Stimulated activated CD4-positive, alpha-beta T cell treated with anti-CD3 and anti-CD28 coated beads, Interleukin-4, amount 100 ng/mL, for 1 hour (primary cell): ENCODE results near the gene PPM1B.
"Not testable (repeated sequence)": the region's sequence is repeated elsewhere in the genome, so short reads cannot be mapped to it uniquely, and the experiment has no call there.

Source experiments
- DNase-seq: peaks from one replicate; pipeline ENCODE4 v3.0.0-alpha.2; 2020

Gene PPM1B

DNA sequence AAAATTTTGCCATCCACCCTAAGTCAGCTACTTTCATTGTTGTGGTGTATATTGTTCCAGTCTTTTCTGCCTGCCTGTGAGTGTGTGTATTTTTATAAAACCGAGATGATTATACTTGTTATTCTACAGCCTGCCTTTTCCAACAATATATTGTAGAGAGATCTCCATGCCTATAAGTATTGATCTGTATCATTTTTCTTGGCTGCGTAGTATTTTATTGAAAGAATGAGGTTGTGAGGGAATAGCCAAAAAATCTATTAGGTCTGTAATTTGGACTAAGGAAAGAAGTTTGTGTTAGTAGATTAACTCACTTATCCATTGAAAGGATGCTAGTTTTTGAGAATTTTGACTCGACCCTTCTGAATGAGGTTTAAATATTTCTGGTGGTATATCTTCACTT lies 34.9 kb downstream of the PPM1B start:
- no peak for DNase-seq

DNA sequence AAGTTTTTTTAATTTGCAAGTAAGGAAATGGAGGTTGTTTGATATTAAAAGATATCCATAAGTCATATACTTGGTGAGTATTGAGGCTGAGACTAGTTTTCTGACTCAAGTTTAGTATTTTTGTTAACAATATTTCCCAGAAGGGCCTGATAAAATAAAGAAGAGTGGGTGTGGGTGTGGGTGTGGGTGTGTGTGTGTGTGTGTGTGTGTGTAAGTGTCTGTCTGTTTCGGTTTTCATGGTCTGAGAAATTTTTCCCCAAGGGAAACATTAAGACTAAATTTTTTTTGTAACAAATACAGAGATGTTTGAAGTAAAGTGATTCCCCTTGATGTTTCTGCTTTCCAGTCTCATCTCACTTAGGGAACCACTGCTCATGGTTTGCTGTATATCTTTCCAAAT lies 36.5 kb downstream of the PPM1B start:
- DNase-seq = no peak

DNA sequence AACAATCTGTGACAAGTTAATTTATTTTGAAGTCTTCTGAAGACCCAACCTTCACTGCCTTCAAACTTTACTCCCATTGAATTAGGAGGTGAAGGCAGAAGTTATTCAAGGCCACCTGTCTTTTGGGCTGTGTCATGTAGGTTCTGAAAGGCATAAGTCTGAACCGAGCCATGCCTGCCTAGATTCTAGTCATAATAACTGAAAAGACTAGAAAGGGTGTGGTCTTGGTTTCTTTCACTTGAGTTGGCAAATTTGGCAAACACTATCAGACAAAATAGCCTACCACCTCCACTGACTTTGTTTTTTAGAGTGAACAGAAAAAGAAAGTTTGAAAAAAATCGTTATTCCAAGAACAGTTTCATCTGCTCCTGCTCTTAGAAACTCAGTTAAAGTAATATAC lies 38.4 kb downstream of the PPM1B start:
- DNase-seq = no peak

DNA sequence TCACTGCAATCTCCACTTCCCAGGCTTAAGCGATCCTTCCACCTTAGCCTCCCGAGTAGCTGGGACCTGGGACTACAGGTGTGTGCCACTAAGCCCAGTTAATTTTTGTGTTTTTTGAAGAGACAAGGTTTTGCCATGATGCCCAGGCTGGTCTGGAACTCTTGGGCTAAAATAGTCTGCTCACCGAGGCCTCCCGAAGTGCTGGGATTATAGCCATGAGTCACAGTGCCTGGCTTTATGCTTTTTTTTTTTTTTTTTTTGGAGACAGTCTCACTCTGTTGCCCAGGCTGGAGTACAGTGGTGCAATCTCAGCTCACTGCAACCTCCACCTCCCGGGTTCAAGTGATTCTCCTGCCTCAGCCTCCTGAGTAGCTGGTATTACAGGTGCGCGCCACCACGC lies 39.0 kb downstream of the PPM1B start:
- not testable (repeated sequence) for DNase-seq

DNA sequence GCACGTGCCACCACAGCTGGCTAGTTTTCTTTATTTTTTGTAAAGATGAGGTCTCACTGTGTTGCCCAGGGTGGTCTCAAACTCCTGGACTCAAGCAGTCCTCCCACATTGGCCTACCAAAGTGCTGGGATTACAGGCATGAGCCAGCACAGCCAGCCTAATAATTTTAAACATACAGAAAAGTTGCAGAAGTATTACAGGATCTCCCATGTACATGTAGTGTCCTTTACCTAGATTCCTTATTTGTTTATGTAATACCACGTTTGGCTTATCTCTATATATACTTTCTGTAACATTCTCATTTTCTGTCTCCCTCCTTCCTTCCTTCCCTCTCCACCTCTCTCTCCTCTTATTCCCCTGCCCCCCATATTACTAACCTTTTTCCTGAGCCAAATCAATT lies 41.7 kb downstream of the PPM1B start:
- DNase-seq = no peak

DNA sequence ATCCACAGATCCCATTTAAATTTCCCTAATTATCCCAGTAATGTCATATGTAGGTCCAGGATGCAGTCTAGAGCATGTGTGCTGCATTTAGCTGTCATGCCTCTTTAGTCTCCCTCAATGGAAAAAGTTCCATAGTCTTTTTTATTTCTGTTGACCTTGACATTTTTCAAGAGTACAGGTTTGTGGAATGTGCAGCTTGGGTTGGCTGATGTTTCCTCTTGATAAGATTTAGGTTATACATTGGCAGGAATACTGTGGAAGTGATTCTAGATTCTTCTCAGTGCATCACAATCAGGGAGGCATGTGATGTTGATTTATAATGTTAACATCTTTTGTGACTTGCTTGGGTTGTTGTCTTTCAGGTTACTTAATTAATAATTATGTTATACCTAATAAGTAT lies 42.5 kb downstream of the PPM1B start:
- DNase-seq = no peak

DNA sequence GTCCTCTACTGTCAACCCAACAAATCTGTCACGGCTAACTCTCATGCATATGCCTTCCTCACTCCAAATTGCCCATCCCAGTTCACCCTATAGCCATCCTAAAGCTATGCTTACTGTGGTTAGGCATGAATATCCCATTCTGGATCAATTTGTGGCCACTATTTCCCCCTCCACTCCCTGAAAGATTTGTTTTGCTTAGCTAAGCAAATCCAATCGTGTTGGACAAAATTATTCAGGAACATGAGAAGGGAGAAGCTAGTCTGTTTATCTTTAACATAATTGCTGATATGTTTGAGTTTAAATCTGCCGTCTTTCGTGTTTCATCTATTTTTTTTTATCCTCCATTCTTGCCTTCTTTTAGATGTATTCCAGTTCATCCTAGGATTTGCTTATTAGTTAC lies 43.6 kb downstream of the PPM1B start:
- DNase-seq = no peak

DNA sequence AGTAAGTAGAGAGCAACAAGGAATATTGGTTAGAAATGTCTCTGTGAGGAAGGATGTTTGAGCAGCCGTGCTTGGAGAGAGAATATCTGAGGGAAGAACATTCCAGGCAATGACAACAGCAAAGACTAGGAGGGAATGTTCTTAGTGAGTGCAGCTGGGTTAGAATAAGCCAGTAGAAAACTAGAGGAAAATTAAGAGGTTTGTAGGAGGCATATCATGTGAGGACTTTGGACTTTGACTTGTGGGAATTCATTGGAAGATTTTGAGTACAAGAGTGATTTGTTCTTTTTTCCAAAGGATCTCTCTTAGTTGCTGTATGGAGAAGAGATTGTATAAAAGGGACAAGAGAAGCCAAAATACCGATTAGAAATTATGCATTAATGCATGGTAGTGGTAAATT lies 47.2 kb downstream of the PPM1B start:
- no peak for DNase-seq

DNA sequence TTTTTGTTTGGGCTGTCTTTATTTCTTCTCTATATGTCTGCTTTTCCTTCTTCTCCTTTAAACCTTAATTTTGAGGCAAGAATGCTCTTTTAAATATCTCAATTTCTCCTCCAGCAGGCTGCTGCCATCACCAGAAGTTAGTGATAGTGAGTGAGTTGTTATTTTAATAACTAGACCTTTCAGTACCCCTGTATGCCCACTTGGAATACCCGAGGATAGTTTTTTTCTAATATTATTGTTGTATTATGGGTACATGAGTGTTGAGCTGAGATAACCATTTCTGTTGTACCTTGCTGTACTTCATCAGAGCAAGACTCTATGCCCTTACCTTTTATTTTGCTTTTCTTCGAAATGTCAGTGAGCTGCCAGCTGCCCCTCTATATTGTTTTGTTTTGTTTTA lies 50.1 kb downstream of the PPM1B start:
- no peak for DNase-seq

DNA sequence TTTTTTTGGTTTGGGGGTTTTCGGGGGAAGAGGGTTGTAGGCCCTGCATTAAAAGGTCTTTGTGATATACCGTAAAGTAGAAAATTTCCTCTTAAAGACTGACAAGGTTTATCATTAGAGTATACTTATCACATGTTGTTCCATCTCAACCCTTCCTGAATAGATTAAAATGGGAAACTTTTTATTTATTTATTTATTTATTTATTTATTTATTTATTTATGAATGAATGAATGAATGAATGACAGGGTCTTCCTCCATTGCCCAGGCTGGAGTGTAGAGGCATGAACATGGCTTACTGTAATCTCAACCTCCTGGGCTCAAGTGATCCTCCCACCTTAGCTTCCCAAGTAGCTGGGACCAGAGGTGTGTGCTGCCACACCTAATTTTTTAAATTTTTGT lies 58.1 kb downstream of the PPM1B start:
- no peak for DNase-seq

DNA sequence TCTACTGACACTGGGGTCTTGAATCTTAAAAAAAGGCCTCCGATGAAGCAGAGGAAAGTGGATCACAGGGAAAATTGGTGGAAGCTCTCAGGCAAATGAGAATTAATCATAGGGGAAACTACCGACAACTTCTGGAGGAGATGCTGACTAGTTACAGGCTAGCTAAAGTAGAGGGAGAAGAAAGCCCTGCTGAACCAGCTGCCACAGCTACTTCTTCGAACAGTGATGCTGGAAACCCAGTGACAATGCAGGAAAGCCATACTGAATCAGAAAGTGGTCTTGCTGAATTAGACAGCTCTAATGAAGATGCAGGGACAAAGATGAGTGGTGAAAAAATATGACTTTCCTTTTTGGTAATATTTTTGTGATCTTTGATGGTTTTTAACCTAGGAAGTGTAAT lies 61.7 kb downstream of the PPM1B start:
- DNase-seq = no peak

DNA sequence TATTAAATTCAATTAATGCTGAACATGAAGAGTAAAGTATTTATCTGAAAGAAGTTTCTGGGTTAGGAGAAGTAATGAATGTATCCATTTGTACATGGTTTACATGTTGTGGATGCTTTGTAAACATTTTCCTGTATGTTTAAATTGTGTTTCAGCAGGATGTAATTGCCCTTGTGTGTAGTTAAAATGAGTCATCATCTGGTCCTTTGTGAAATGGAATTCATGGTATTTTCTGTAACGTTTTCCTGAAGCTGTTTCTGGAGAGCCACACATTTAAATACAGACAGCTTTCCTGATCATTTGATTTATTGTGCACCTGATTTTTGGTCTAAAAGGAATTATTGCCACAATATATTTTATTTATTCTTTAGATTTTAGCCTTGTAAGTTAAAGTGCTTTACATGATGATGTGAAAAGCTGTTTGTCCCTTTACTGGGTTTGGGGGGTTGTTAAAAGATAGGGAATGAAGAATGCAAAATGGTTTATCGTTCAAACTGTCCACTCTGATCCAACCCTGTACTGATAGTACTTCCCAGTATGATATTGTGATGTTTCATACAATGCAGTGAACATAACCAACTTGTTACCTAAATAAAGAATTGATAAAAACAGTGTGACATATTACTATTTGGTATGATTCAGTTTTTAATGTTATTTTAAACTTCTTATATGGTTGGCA lies 64.9 kb downstream of the PPM1B start:
- DNase-seq = no peak

DNA sequence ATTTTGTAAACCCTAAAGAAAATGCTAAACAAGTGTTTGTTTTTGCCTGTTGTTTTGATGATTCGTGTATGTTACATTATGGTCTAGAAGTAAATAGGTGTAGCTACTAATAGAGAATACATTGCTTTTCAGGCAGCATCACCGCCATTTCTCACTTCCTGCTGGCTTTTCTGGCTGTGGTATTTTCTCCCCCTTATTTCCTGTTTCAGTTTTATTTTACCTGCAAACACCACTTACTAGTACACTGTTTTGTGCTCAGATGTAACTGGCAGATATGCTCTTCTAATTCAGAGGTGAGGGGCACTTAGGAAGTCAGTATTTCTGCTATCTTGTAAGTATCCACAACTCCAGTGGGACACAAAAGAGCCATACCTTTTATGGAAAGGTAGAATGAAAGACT lies 68.5 kb downstream of the PPM1B start:
- peak; percentile 4 for DNase-seq

DNA sequence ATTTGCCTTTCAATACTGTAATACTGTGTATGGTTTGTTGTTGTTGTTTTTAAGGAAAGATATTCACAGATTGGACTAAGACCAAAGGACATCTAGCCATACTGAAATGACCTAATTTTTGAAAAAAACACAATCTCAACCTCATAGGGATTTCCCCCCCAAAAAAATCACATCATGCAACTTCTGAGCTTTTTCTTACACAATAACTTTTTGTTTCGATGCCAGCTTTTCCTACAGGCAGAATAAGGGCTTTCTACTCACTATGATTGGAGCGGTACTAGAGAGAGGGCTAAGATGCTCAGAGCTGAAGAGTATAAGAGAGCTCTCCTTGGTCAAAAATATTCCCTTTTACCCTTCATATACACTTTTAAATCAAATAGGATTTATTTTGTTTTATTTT lies 74.2 kb downstream of the PPM1B start:
- DNase-seq = no peak

DNA sequence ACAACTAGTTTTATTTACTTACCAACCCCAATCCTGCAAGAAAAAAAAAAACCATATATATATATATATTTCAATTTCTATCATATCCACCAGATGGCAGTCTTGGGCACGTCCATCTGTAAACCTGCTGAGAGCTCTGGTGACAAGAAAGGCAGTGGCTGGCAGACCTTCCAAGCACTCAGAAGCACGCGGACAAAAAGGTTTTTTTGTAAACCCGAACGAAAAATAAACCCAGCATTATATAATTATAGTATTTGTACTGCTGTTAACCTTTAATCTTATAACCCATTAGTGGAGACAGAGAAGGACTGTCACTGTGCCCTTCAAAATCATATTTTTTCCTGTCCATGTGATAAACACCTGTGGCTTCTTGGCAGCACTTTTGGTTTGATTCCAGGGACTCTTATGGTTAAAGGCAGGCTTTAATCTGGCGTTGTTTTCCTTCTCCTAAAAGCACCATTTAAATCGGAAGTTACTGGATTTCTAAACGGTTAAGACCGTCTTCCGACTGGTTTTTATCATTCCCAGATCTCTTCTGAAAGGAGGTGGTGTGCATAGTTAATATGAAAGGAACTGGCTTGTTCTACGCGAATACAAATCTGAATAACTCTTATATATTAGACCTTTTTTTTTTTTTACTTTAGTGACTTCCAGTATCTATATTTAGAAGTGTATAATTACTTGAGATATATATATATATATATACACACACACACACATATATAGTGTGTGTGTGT lies 75.6 kb downstream of the PPM1B start:
- peak; percentile 37 for DNase-seq

DNA sequence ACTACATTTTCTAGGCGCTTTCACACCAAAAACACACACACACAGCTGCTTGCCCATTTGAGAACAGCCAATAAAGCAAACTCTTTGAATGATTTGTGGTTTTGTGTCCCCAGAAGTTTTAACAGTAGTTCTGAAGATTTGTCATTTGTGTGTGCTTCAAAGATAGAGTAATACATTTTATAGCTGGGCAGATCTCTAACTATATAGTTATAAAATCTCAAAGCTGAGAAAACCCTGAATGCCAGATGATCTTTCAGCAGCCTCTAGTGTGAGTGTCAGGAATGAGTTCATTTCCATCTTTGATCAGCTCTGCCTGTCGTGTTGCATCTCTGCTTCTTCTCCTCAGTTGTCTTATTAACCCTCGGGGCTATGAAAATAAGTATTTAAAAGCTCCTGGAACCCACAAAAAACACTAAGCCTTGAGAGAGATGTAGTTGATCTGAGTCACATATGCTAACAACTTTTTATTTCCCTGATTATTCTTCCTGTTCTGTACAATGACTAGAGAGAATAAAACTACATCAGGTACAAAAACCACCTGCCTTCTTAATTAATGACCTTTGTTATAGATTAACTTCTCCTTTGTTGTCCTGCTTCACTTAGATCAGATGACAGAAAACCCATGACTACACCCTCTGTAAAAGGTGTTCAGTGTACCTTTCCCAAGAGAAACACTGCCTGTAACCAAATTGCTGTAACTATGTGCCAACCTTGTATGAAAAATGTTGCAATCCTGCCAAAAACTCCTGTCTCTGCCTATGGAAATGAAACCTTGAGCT lies 76.6 kb downstream of the PPM1B start:
- DNase-seq = no peak

DNA sequence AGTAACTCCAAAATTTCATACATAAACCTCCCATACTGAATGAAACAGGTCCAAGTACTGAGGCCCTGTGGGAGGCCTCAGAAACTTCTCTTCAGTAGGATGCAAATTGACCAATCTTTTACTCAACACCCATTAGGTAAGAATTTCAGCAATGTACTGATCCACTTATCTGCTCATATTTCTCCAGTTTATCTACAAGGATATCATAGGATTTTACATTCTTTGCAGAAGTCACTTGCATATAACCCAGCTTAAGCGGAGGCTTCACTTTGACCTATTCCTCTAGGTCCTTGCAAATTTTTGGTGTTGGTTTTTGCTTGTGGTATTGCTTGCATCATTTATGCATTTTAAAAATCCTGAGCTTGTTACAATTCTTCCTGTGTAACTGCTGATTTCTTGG lies 77.8 kb downstream of the PPM1B start:
- DNase-seq = no peak

DNA sequence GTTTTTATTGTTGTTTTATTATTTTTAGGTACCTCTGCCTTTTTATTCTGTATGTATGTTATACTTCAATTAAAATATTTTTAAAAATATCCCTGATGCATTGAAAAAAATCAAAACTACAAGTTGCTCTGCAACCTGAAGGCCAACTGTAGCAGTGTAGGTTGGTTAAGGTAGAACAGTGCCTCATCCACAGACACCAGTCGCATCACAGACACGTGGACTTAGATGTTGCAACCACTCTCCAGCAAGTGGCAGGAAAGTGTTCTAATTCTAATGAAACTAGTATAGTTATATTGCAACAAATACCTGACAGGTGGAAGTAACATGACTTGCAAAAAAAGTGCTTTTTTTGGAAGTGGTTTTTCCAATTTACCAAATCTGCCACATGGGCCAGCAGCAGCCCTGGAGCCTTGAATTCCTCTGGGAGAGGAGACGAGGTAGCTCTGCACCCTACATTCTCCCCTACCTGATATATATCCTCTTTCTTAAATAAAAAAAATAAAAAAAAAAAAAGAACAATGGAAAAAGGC lies 78.2 kb downstream of the PPM1B start:
- no peak for DNase-seq

DNA sequence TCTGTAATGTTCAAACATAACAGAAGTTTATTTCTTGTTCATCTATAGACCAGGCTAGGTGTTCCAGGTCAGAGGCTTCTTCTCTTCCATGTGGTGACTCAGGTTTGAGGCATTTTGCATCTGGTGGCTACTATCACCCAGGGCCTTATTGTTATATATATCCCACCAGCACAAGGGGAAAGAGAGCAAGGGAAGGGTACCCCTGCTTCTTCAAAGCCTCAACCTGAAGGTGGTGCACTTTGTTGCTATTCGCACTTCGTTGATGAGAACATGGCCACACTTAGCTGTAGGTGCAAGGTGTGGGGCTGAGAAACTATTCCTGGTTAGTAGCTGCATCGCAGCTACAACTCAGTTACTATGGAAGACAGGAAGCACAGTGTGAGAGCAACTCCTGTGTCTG lies 79.2 kb downstream of the PPM1B start:
- no peak for DNase-seq

DNA sequence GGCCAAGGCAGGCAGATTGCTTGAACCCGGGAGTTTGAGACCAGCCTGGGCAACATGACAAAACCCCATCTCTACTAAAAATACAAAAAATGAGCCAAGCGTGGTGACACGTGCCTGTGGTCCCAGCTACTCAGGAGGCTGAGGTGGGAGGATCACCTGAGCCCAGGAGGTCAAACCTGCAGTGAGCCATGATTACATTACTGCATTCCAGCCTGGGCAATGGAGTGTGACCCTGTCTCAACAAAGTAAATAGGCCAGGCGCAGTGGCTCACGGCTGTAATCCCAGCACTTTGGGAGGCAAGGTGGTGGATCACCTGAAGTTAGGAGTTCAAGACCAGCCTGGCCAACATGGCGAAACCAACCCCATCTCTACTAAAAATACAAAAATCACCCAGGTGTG lies 80.6 kb downstream of the PPM1B start:
- not testable (repeated sequence) for DNase-seq

DNA sequence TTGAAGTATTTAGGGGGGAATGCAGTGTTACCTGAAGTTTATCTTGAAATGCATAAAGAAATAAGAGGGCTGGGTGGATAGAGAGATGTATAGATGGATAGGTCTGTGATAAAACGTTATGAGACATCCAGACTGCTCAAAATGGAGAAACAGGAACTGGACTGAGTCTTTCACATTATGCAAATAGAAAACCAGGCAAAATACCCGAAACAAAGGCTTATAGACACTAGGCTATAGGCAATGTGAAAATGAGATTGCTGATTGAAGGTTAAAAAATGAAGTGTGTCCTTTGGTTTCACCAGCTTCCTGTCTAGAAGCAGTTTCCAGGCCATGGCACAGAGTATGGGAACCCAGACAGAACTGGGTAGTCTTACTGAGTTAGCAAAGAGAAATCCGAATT lies 81.7 kb downstream of the PPM1B start:
- DNase-seq = no peak

DNA sequence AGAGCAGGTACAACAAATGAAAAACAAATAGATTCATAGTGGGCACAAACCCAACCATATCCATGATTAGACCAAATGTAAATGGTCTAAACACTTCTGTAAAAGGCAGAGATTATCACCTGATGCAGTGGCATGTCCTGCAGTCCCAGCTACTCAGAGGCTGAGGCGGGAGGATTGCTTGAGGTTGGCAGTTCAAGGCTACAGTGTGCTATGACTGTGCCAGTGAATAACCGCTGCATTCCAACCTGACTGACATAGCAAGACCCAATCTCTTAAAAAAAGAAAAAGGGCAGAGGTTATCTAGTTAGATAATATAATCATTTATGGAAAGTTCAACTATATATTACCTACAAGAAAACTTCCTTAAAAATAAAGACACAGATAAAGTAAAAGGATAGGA lies 85.3 kb downstream of the PPM1B start:
- no peak for DNase-seq

DNA sequence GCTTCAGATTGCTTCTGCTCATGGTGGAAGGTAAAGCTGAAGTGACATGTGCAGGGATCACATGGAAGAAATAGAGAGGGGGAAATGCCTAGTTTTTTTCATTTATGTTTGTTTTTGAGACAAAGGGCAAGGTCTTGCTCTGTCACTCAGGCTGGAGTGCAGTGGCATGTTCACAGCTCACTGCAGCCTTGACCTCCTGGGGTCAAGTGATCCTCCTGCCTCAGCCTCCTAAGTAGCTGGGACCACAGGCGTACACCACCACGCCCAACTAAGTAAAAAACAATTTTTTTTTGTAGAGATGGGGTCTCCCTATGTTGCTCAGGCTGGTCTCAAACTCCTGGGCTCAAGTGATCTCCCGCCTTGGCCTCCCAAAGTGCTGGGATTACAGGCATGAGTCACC lies 87.0 kb downstream of the PPM1B start:
- not testable (repeated sequence) for DNase-seq

DNA sequence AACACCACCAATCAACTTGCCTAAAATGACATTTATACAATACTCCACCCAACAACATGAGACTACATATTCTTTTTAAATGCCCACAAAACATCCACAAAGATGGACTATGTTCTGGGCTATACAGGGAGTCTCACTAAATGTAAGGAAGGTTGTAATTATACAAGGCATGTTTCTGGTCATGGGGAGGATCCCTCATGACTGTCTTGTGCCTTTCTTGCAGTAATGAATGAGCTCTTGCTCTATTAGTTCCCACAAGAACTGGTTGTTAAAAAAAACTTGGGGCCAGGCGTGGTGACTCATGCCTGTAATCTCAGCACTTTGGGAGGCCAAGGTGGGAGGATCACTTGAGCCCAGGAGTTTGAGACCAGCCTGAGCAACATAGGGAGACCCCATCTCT lies 89.1 kb downstream of the PPM1B start:
- not testable (repeated sequence) for DNase-seq
